ENCODE results near the gene C1QTNF5.

DNA sequence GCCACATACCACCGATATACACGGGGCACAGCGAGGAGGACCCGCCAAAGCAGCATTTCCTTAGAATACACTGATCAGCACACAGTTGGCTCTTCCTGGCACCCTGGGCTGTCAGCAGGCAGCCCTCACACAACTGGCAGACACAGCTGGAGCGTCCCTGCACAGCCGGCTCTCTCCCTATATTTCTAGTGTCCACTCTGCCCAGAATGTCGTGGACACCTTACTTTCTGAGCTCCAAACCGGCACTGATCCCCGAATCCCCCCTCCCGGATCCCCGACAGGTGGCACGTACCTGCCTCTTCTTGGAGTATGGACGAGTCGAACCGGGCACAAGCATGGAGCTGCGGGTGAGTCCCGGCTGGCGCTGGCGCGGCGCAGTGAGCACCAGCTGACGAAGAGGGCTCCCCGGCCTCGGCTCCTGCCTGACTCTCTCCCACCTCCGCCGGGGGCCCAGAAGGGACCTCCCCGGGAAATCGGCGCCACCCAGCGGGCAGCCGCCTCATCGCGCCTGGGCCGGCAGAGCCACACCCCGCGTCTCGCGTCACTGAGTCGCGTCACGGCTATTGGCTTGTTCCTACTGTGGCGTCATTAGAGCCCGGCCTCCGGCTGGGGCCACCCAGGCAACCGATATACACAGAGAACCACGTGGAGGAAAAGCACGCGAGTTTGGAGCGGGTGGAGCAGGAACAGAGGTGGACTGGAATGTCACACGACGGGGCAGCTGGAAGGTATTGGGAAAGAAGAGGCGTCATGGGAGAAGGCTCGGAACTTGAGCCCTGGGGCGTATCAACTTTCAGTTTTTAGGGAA, 40.7 kb upstream of the C1QTNF5 start, which contains the start of gene USP2:
- TF ChIP-seq, protein P1, sequence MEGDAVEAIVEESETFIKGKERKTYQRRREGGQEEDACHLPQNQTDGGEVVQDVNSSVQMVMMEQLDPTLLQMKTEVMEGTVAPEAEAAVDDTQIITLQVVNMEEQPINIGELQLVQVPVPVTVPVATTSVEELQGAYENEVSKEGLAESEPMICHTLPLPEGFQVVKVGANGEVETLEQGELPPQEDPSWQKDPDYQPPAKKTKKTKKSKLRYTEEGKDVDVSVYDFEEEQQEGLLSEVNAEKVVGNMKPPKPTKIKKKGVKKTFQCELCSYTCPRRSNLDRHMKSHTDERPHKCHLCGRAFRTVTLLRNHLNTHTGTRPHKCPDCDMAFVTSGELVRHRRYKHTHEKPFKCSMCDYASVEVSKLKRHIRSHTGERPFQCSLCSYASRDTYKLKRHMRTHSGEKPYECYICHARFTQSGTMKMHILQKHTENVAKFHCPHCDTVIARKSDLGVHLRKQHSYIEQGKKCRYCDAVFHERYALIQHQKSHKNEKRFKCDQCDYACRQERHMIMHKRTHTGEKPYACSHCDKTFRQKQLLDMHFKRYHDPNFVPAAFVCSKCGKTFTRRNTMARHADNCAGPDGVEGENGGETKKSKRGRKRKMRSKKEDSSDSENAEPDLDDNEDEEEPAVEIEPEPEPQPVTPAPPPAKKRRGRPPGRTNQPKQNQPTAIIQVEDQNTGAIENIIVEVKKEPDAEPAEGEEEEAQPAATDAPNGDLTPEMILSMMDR (IDR thresholded peaks at IDR 0.05), result peak; percentile 52 to 97 (median 88)
- peak in 1 of 2 donors; percentile 81 for TF ChIP-seq POLR2A (IDR thresholded peaks at IDR 0.05)
